ENCODE measurements around the gene EFNA2.

- peak in 2 of 3 experiments; percentile 38 to 42; a peak in 4 of 6 replicates for TF ChIP-seq CTCF (IDR thresholded peaks at IDR 0.05 in 2 of 3, conservative IDR thresholded peaks at IDR 0.05 in 1 of 3; ENCODE audit: borderline replicate concordance in 1 of 3, insufficient read depth in 1 of 3, low read depth in 2 of 3, low read length in 2 of 3)
- TF ChIP-seq SP1 (IDR thresholded peaks at IDR 0.05; ENCODE audit: low read depth) = no peak
Measured at GRCh38 chr19:1248139-1248785, 37.4 kb upstream of the EFNA2 start, which contains the start of gene MIDN.
